B cell (primary cell): ENCODE measurements around the gene TRMU.

Experiments
- EZH2 ChIP-seq: IDR thresholded peaks from 2 replicates; pipeline ENCODE4 v1.6.1; 2012; ENCODE audit warnings: borderline replicate concordance, low read depth, mild to moderate bottlenecking, moderate library complexity, low read length; ENCODE audit not compliant: insufficient read depth, poor library complexity, severe bottlenecking
- TF ChIP-seq, protein P1 (sequence below): fragments of 200-600 bp; IDR thresholded peaks from one replicate; pipeline ENCODE4 v1.8.0; 2022; ENCODE audit warnings: antibody characterized with exemption, mild to moderate bottlenecking

DNA sequence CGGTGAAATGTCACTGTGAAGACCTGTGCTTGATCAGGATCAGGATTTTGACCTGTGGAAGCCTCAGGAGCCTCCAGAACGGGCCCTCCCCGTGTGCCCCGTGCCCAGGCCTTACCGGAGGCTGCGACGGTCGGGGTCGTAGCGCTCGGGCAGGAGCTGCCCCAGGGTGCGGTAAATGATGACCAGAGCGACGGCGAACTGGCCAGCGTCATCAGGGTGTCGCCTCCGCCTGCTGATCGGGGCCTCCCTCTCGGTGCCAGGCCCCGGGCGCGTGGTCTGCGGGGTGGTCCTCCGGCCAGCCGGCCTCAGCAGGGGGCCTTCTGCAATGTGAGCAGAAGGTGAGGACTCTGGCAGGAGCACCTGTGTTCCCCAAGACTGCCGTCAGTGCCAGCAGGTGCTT is 46.2 kb downstream of the TRMU start:
- TF ChIP-seq, protein P1, sequence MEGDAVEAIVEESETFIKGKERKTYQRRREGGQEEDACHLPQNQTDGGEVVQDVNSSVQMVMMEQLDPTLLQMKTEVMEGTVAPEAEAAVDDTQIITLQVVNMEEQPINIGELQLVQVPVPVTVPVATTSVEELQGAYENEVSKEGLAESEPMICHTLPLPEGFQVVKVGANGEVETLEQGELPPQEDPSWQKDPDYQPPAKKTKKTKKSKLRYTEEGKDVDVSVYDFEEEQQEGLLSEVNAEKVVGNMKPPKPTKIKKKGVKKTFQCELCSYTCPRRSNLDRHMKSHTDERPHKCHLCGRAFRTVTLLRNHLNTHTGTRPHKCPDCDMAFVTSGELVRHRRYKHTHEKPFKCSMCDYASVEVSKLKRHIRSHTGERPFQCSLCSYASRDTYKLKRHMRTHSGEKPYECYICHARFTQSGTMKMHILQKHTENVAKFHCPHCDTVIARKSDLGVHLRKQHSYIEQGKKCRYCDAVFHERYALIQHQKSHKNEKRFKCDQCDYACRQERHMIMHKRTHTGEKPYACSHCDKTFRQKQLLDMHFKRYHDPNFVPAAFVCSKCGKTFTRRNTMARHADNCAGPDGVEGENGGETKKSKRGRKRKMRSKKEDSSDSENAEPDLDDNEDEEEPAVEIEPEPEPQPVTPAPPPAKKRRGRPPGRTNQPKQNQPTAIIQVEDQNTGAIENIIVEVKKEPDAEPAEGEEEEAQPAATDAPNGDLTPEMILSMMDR, result no peak
- no peak for TF ChIP-seq EZH2
